Lung (tissue), 12 donors: ENCODE data around the gene CNKSR3. TPM values are rescaled to one million over a fixed set of nuclear protein-coding genes. Genes with fewer than 3 reads are reported as not detected.

ENCODE experiments used
- ATAC-seq: fragments of 200-7000 bp; cut with Tn5 transposase; one replicate; pipeline ENCODE4 v1.9.1; 2020; ENCODE audit warnings: moderate number of reproducible peaks; ENCODE audit not compliant: insufficient read depth, low FRiP score
- DNase-seq, 3 donors: peaks; one replicate each; pipeline ENCODE4 v3.0.0-alpha.2; 2013 to 2017
- H3K27ac ChIP-seq, 2 donors: one replicate each; pipeline ENCODE4 v1.5.1; 2013; ENCODE audit warnings: mild to moderate bottlenecking in 2 of 2, moderate library complexity in 2 of 2, control low read depth in 1 of 2, inconsistent platforms in 1 of 2, low read depth in 1 of 2, low read length in 1 of 2
- H3K27me3 ChIP-seq, 3 donors: one replicate each; pipeline ENCODE4 v1.5.1; 2013; ENCODE audit warnings: low read length in 2 of 3; ENCODE audit not compliant: control insufficient read depth in 3 of 3, insufficient read depth in 3 of 3
- H3K36me3 ChIP-seq, 4 donors: one replicate each; pipeline ENCODE4 v1.5.1; 2013; ENCODE audit warnings: low read length in 4 of 4, mild to moderate bottlenecking in 1 of 4, moderate library complexity in 1 of 4; ENCODE audit not compliant: control insufficient read depth in 4 of 4, insufficient read depth in 4 of 4
- H3K4me1 ChIP-seq, 5 donors: one replicate each; pipeline ENCODE4 v1.5.1; 2013; ENCODE audit warnings: low read length in 5 of 5, mild to moderate bottlenecking in 2 of 5, moderate library complexity in 1 of 5; ENCODE audit not compliant: control insufficient read depth in 5 of 5, insufficient read depth in 5 of 5
- H3K4me3 ChIP-seq: one replicate; pipeline ENCODE4 v1.5.1; 2013; ENCODE audit warnings: mild to moderate bottlenecking, control low read depth, moderate library complexity
- H3K9ac ChIP-seq, 2 donors: one replicate each; pipeline ENCODE4 v1.5.1; 2013; ENCODE audit warnings: low read length in 2 of 2, control low read depth in 1 of 2; ENCODE audit not compliant: insufficient read depth in 1 of 2
- H3K9me3 ChIP-seq, 4 donors: one replicate each; pipeline ENCODE4 v1.5.1; 2013; ENCODE audit warnings: low read length in 3 of 4, mild to moderate bottlenecking in 1 of 4, moderate library complexity in 1 of 4; ENCODE audit not compliant: control insufficient read depth in 4 of 4, insufficient read depth in 3 of 4
- WGBS, 2 donors: extraction: QIAGEN DNeasy Blood & Tissue Kit; methylation state at CpG; one replicate each; pipeline ENCODE4 v1.1.7; 2013; 5-methylcytosine and 5-hydroxymethylcytosine counted together
- polyA plus RNA-seq, 2 donors: library from polyadenylated mRNA; stranded (reverse); fragments of 200-250 nt; gene quantifications; one replicate each; pipeline ENCODE4 v1.2.1, GENCODE V29; 2013
- total RNA-seq, 2 donors: library from RNA; depleted of rRNA in 1 of 2; stranded (reverse); fragments of >200 nt in 1 of 2; gene quantifications; one replicate each; pipeline ENCODE4 v1.2.1, GENCODE V29; 2014 to 2021
- TF ChIP-seq, protein P1 (sequence below): IDR thresholded peaks from 2 replicates; pipeline ENCODE4 v1.5.1; 2012; ENCODE audit warnings: mild to moderate bottlenecking; ENCODE audit errors: control extremely low read depth, extremely low read depth
- donor health status: control.
- donor health status: control.
- donor health status: Bipolar disorder and iron deficiency.
- donor health status: healthy.
- donor health status: DM: yes; HTN: yes; CAD: no.

Gene CNKSR3
- total and polyA plus RNA-seq, 4 donors: 3.5 to 23.9 (median 13.7) TPM

DNA sequence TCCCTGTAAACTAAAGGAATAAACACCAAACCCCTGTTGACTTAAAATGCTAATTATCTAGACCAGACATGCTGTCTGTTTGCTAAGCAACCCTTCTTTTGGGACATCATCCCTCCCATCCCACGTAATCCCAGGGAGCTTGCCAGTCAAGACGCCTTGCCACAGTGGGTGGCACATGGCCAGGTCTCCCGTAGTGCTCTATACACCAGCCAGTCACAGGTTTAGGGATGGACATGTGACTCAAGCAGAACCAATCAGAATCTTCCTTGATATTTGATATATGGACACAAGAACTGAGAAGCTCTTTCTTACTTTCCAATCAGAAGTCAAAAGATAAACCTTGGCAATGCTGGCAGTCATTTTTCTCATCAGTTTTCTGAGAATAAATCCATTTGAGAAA, 60.0 kb downstream of the CNKSR3 start:
- Histone ChIP-seq H3K4me1 (peaks cover 4 to 26% (median 7%) of the 10 kb centered on the region in 5 donors), H3K27ac (no peak overlapping the region), H3K36me3 (peaks cover 0 to 7% (median 1%) of the 10 kb centered on the region in 4 donors), H3K9me3 (peaks cover 0 to 2% (median 0%) of the 10 kb centered on the region in 4 donors), H3K9ac (no peak overlapping the region), H3K27me3 (no peaks in the 10 kb centered on the region), H3K4me3 (no peak overlapping the region)
- no peak for ATAC-seq
- TF ChIP-seq, protein P1, sequence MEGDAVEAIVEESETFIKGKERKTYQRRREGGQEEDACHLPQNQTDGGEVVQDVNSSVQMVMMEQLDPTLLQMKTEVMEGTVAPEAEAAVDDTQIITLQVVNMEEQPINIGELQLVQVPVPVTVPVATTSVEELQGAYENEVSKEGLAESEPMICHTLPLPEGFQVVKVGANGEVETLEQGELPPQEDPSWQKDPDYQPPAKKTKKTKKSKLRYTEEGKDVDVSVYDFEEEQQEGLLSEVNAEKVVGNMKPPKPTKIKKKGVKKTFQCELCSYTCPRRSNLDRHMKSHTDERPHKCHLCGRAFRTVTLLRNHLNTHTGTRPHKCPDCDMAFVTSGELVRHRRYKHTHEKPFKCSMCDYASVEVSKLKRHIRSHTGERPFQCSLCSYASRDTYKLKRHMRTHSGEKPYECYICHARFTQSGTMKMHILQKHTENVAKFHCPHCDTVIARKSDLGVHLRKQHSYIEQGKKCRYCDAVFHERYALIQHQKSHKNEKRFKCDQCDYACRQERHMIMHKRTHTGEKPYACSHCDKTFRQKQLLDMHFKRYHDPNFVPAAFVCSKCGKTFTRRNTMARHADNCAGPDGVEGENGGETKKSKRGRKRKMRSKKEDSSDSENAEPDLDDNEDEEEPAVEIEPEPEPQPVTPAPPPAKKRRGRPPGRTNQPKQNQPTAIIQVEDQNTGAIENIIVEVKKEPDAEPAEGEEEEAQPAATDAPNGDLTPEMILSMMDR: no peak
- no peak for DNase-seq
- WGBS, 2 donors: 89 to 94% methylated on average over 3 of the region's 3 CpGs

DNA sequence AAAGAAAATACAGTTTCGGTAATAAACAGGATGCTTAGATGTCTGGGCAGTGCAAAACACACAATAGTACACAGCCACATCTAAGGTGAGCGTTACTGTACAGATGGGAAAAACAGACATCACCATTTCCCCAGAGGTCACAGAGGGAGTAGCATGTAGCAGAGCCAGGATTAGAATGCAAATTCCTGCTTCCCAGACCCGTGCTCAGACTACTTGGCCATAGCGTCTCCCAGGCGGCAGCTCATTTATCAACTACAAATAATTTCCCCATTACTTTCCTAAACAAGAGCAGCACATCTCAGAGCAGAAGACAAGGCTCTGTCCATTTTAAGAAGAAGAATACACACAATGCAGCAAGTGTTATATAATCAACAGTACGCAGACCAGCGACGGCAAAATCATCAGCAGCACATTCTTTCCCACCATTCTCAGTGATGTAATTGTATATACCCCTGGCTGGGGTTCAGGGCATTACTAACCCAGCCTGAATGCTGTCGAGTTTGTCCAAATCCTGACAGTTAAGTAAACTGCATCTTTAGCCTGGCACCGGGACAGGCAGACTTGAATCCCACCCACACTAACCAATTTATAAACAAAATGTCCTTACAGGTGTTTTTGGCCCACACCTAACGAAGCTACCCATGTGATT, 61.9 kb downstream of the CNKSR3 start:
- DNase-seq (peak; percentile 69 to 87 (median 85)), ATAC-seq (no peak)
- 46 to 68% methylated on average over 11 of the region's 11 CpGs for WGBS, 2 donors
- TF ChIP-seq, protein P1: no peak
- Histone ChIP-seq H3K4me3 (no peak overlapping the region), H3K4me1 (peaks cover 4 to 30% (median 8%) of the 10 kb centered on the region in 5 donors), H3K9ac (peak overlapping the region in 1 of 2 donors; percentile 42), H3K9me3 (peaks cover 0 to 2% (median 0%) of the 10 kb centered on the region in 4 donors), H3K27ac (peak overlapping the region; percentile 11 to 80), H3K36me3 (peaks cover 0 to 7% (median 1%) of the 10 kb centered on the region in 4 donors), H3K27me3 (no peaks in the 10 kb centered on the region)

DNA sequence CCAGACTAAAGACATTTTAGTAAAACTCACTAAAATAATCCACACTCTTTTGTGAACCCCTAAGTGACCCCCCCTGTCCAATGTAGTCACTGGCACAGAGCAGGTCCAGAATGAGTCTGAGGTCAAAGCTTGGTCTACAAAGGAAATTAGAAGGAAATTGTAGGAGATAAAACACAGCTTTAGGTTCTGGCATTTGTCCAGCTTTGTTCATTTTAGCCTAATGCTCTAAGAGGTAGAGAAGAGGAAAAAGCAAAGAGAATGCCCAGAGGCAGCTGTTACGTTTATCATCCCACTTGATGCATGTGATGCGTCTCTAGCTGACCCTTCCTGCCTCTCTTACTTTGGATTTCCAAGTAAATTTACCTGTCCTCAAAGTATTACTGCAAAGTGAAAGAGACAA, 62.5 kb downstream of the CNKSR3 start:
- H3K9ac ChIP-seq: peak overlapping the region in 1 of 2 donors; percentile 43
- peaks cover 0 to 2% (median 0%) of the 10 kb centered on the region in 4 donors for H3K9me3 ChIP-seq
- 50 to 58% methylated on average over 2 of the region's 2 CpGs for WGBS, 2 donors
- H3K27me3 ChIP-seq: no peaks in the 10 kb centered on the region
- ATAC-seq (no peak), DNase-seq (peak; percentile 39 to 92 (median 92))
- H3K4me3 ChIP-seq: no peak overlapping the region
- H3K4me1 ChIP-seq: peaks cover 4 to 30% (median 8%) of the 10 kb centered on the region in 5 donors
- TF ChIP-seq, protein P1: no peak
- peaks cover 0 to 7% (median 3%) of the 10 kb centered on the region in 4 donors for H3K36me3 ChIP-seq
- H3K27ac ChIP-seq: no peak overlapping the region
